Stimulated activated CD8-positive, alpha-beta memory T cell treated with anti-CD3 and anti-CD28 coated beads, Interleukin-7, amount 100 ng/mL, for 4 hours (primary cell): ENCODE measurements around the gene GYPA.
"Not testable (repeated sequence)": the region's sequence is repeated elsewhere in the genome, so short reads cannot be mapped to it uniquely, and the experiment has no call there.

Source experiments
- DNase-seq, 2 donors: peaks; one replicate each; pipeline ENCODE4 v3.0.0-alpha.2; 2020; ENCODE audit warnings: low read depth in 2 of 2

GYPA gene

DNA sequence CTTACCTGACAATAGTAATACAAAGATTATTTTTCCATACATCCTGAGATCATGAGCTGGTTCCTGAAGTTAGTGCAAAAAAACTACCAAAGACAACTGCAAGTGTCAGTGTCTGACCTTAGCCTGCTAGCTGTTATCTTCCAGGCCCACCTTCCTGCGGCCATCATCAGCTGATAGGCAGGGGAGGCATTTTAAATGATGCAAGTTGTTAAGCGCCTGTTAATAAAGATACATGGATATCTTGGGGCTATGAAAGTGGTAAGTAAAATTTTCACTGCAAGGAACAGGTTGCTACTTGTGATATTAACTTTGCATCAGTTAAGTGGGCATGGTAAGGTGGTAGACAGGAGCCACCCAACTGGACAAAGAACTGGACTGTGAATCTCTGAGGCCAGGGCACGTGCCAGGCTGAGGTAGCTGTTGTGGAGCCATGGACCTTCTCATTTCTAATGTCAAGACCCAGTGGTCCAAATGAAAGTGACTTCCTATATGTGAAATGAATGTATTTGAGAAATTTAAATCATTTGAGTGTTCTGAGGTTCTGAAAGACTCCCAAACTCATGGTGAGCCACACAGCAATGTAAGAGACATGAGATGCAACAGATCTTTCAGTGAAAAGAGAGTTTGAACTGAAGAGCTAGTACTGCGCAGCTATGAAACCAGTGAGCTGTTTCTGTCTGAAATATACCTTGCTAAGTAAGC is at the start of gene GYPA:
GYPA (minus strand) TSS at position 125 of the 702 bp plus-strand sequence; CDS start at position 42, 83 bp downstream.
- not testable (repeated sequence) for DNase-seq

DNA sequence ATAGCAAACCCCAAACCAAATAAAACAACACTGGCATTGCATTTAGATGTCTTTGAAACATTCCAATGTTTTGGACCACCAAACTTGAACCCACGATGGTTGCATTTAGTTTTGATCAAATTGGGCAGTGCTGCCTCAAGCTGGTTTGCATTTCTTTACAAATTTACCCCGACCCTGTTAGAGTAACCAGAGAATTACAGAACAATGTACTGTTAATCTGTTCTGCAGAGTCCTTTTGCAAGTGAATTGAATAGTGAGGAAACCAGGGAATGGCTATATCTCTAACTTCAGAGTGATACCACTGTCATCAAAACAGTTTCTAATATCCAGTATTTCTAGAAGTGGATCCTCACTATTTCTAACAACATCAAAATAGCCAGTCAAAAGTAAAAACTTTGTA is 49.5 kb upstream of the GYPA start:
- no peak for DNase-seq

DNA sequence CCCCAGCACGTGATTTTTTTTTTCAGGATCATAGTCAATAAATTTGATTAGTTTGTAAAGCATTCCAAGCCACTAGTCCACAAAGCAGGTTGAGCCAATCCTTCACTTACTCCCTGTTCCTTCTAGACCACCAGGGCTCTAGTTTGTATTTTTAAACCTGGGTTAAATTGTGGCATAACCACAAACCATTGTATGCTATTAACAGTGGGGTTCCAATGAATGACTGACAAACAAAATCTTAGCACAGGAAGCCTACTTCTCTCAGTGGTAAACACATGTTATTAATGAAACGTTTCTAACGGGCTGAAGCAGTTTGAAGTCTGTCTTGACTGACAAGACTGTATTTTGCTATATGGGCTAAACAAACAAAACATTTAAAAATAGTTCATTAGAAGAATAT is 48.6 kb upstream of the GYPA start:
- no peak for DNase-seq

GRCh38 chr4:144185086-144185485 is 44.6 kb upstream of the GYPA start:
- no peak for DNase-seq

DNA sequence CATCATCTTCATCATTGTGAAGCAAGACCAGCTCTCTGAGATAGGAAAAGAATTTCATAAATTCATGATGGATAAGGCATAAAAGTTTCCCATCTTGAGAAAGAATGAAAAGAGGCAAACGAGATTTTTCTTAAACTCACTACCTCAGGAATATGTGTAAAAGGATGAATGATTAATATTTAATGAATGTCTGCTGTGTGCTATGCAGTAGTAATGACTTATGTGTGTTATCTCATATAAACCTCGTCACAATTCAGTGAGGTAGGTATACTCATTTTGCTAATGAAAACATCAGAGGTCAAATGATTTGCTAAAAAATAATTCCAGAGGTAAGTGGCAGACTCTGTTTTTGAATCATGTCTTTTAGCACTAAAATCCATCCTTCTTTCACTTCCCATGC is 42.6 kb upstream of the GYPA start:
- no peak for DNase-seq

GRCh38 chr4:144181391-144181790 is 40.9 kb upstream of the GYPA start:
- DNase-seq, result no peak

GRCh38 chr4:144179152-144179739 is 38.7 kb upstream of the GYPA start:
- no peak for DNase-seq

DNA sequence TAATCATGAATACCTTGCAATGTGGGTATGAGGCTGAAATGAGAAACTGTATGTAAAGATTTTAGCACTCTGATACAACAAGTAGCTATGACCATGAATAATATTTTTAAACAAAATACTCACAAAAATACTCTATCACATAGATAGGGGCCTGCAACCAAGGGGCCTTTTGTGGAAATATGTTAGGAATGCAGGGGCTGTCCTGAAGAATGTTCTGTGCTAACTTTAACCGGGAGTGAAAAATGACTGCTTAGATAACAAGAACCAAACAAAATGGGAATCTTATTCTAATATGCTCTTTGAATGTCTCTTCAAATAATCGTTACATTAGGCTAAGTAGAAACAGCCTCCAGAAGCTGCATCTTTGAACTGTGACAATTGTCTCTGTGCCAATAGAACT is 37.9 kb upstream of the GYPA start:
- no peak for DNase-seq

GRCh38 chr4:144176476-144176875 is 36.0 kb upstream of the GYPA start:
- DNase-seq, result no peak

GRCh38 chr4:144174401-144175067 is 34.0 kb upstream of the GYPA start:
- DNase-seq, result no peak

- no peak for DNase-seq
These were observed 31.2 kb upstream of the GYPA start for GRCh38 chr4:144171697-144172096.

DNA sequence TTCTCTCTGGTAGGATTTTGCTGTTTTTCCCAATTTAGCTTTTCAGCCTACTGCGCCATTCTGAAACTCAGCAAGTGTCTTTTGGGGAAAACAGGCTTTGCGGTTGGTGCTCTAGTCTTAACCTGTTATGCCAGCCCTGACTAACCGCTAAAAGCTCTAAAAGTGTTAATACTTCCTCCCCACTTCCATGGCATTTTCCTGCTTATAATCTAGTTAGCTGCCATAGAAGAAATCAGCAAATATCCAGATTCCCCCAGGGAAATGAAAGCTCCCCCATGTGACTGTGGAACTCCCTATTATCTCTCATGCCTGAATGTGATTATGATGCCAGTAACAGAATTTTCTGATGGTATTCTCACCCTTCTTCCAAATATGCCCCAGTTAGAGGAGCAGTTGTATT is 28.7 kb upstream of the GYPA start:
- no peak for DNase-seq

GRCh38 chr4:144154044-144154443 is 13.5 kb upstream of the GYPA start:
- DNase-seq, result no peak

DNA sequence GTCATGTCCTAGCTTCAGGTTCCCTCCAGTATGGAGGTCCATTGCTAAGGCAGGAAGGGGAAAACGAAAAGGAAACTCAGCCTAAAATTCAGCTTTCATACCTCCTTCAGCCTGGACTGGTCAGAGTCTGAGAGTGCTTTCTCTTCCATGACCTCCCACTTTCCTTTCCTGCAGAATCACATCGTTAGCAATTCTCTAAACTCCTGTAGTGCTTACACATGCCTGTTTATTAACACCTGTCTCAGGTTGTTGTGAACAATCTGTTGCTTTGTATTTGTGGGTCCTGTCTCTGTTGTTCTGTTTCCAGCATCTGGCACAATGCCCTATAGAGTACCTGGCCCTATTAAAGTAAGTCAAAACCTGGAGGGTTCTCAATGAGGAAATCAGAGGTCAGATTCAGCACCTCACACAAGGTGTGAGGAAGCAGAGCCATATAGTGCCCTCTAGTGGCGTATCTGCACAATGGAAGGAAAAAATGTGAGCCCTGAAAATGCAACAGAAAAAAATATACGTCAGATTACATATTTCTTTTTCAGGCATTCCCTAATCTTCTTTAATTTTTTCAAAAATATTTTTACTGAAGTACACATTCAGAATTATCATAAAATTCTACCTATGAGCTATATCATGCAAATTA is 2.3 kb upstream of the GYPA start:
- not testable (repeated sequence) for DNase-seq

GRCh38 chr4:144141493-144141892 is 975 bp upstream of the GYPA start:
- DNase-seq, result no peak

DNA sequence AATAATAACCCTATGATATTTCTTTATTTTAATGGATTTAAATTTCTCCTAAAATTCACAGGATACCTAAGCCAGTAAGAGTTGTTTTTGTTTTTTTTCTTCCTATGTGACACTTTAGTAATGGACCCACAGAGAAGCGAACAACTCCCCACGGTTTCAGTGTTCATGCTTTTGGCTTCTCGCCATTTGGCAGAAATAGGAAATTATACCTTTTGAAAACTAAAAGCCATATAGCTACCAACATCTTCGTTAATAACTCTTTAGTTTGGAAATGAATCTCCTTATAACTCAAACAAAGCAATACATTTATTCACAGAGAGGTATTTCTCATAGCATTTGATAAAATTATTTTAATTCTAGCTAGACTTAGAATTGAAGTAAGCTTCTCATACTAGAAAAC is 527 bp downstream of the GYPA start:
- not testable (repeated sequence) for DNase-seq

DNA sequence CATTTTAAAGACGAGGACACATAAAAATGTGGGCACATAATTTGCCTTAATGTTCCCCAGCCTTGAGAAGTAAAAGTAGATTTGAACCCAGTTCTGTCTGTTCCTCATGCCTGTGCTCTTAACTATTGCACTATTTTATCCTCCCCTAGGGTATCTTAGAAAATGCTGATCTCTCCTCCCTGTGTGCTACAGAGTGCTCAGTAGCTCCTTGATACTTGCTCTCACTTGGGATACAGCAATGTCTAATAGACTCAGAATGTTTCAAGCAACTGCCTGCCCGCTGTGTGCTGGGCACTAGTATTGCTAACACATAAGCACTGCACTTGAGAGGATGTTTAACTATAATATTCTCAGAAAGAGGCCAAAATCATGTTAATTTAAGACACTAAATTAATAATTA is 971 bp downstream of the GYPA start:
- not testable (repeated sequence) for DNase-seq

DNA sequence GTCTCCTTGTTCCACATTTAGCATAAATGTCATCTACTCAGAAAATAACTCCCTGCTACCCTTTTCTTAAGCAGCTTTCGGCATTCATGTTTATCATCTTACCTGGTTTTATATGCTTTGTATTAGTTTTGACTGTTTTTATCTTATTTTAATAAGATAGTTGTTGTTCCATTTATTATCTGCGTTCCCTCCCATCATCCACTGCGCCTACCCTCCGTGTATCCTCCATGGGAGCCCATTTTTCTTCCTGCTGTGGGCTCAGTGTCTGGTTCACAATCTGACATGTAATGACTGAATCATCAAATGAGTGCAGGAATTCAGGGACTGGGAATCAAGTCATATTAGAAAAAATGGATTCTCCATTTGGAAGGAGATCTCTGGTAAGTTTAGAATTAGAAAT is 2.3 kb downstream of the GYPA start:
- DNase-seq, result not testable (repeated sequence)

GRCh38 chr4:144137137-144137931 is 3.2 kb downstream of the GYPA start:
- not testable (repeated sequence) for DNase-seq

- not testable (repeated sequence) for DNase-seq
These were observed 4.3 kb downstream of the GYPA start for GRCh38 chr4:144136189-144136588.

- not testable (repeated sequence) for DNase-seq
These were observed 10.4 kb downstream of the GYPA start for GRCh38 chr4:144130167-144130566.
